ENCODE data around the gene ELP4. TPM values are rescaled to one million over a fixed set of nuclear protein-coding genes. Genes with fewer than 3 reads are reported as not detected.

Gene ELP4
- total RNA-seq, 1 donor from 2014 or later: 15.0 TPM

GRCh38 chr11:31819621-31820437 is 310.3 kb downstream of the ELP4 start:
- Mint-ChIP-seq H3K27ac (ENCODE audit: unreplicated experiment) (no peak overlapping the region), H3K36me3 (ENCODE audit: unreplicated experiment) (no peaks in the 10 kb centered on the region), H3K4me1 (ENCODE audit: unreplicated experiment) (peaks cover 18% of the 10 kb centered on the region), H3K9me3 (ENCODE audit: unreplicated experiment) (no peaks in the 10 kb centered on the region), H3K4me3 (ENCODE audit: unreplicated experiment) (no peak overlapping the region), H3K27me3 (ENCODE audit: unreplicated experiment) (peaks cover 85% of the 10 kb centered on the region)
- no peak for TF ChIP-seq CTCF (IDR thresholded peaks at IDR 0.05)
- DNase-seq (ENCODE audit: extremely low spot score, unreplicated experiment): peak; percentile 82

DNA sequence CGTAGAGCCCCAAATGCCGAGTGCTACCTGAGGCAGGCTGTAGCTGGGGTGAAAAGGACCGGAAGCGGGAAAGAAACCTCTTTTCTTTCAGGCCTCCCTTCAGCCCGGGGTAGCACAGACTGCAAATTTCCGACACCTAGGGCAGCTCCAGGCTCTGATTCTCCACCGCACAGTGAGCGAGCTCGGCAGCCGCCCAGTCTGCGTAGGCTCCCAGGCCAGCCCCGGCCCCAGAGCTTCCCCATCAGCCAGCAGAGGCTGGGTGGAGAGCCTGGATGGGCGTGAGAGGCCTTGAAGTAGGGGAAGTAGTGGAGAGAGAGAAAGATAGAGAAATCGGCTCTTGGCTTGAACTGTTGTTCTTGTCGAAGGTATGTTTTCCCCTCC is 310.9 kb downstream of the ELP4 start:
- Mint-ChIP-seq H3K9me3 (ENCODE audit: unreplicated experiment) (no peaks in the 10 kb centered on the region), H3K4me1 (ENCODE audit: unreplicated experiment) (peaks cover 16% of the 10 kb centered on the region), H3K27me3 (ENCODE audit: unreplicated experiment) (peaks cover 85% of the 10 kb centered on the region), H3K4me3 (ENCODE audit: unreplicated experiment) (no peak overlapping the region), H3K27ac (ENCODE audit: unreplicated experiment) (no peak overlapping the region), H3K36me3 (ENCODE audit: unreplicated experiment) (no peaks in the 10 kb centered on the region)
- TF ChIP-seq CTCF (IDR thresholded peaks at IDR 0.05): no peak
- DNase-seq (ENCODE audit: extremely low spot score, unreplicated experiment): no peak

DNA sequence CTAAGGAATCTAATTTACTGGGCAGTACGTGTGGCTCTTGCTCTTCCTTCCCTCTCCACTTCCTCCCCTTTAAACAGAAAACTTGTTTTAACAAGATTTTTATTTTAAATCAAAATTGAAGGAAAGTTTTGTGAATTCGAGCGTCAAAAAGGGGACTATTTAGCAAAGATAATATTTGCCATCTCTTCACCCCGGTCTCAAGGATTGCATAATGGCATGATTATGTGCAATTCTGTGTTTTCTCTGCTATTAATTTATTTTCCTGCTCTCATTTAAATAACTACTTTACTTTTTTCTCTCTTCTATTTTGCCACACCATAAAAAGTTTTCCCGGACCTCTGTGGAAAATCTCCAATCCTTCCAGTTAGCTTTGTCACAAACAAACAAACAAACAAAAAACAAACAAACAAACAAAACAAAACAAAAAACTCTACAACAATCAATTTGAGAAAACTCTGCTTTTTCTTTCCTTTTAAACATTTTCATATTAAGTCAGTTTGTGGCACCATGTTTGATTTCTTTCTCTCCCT is 311.7 kb downstream of the ELP4 start:
- Mint-ChIP-seq H3K36me3 (ENCODE audit: unreplicated experiment) (no peaks in the 10 kb centered on the region), H3K27ac (ENCODE audit: unreplicated experiment) (no peak overlapping the region), H3K9me3 (ENCODE audit: unreplicated experiment) (no peaks in the 10 kb centered on the region), H3K27me3 (ENCODE audit: unreplicated experiment) (peaks cover 84% of the 10 kb centered on the region), H3K4me3 (ENCODE audit: unreplicated experiment) (no peak overlapping the region), H3K4me1 (ENCODE audit: unreplicated experiment) (peaks cover 12% of the 10 kb centered on the region)
- no peak for DNase-seq (ENCODE audit: extremely low spot score, unreplicated experiment)
- TF ChIP-seq CTCF (IDR thresholded peaks at IDR 0.05): no peak

- TF ChIP-seq CTCF (IDR thresholded peaks at IDR 0.05): no peak
- no peak overlapping the region for H3K4me3 Mint-ChIP-seq (ENCODE audit: unreplicated experiment)
- DNase-seq (ENCODE audit: extremely low spot score, unreplicated experiment): no peak
- no peaks in the 10 kb centered on the region for H3K36me3 Mint-ChIP-seq (ENCODE audit: unreplicated experiment)
- H3K9me3 Mint-ChIP-seq (ENCODE audit: unreplicated experiment): no peaks in the 10 kb centered on the region
- H3K4me1 Mint-ChIP-seq (ENCODE audit: unreplicated experiment): peaks cover 15% of the 10 kb centered on the region
- H3K27ac Mint-ChIP-seq (ENCODE audit: unreplicated experiment): no peak overlapping the region
- peaks cover 86% of the 10 kb centered on the region for H3K27me3 Mint-ChIP-seq (ENCODE audit: unreplicated experiment)
Observed at GRCh38 chr11:31821766-31822165, 312.2 kb downstream of the ELP4 start.

GRCh38 chr11:31822175-31822926 is 312.8 kb downstream of the ELP4 start:
- Mint-ChIP-seq H3K27me3 (ENCODE audit: unreplicated experiment) (peaks cover 86% of the 10 kb centered on the region), H3K4me3 (ENCODE audit: unreplicated experiment) (no peak overlapping the region), H3K36me3 (ENCODE audit: unreplicated experiment) (no peaks in the 10 kb centered on the region)

More at GRCh38 chr11:31822175-31822926, 312.8 kb downstream of the ELP4 start:
- Mint-ChIP-seq H3K27ac (ENCODE audit: unreplicated experiment) (no peak overlapping the region), H3K9me3 (ENCODE audit: unreplicated experiment) (no peaks in the 10 kb centered on the region), H3K4me1 (ENCODE audit: unreplicated experiment) (peaks cover 14% of the 10 kb centered on the region)
- no peak for TF ChIP-seq CTCF (IDR thresholded peaks at IDR 0.05)
- no peak for DNase-seq (ENCODE audit: extremely low spot score, unreplicated experiment)

All from osteocyte (in vitro differentiated cells).